ENCODE results near the gene PTPRG. TPM values are rescaled to one million over a fixed set of nuclear protein-coding genes. Genes with fewer than 3 reads are reported as not detected.

PTPRG gene
- total RNA-seq, 3 donors from 2014 or later (not counting 1 experiment from before 2014, with no cell fraction given), result 1.0 to 2.9 (median 2.5) TPM

GRCh38 chr3:61616586-61616985 lies 55.2 kb downstream of the PTPRG start:
- H3K4me3 Mint-ChIP-seq, result no peak overlapping the region
- TF ChIP-seq, protein P1, sequence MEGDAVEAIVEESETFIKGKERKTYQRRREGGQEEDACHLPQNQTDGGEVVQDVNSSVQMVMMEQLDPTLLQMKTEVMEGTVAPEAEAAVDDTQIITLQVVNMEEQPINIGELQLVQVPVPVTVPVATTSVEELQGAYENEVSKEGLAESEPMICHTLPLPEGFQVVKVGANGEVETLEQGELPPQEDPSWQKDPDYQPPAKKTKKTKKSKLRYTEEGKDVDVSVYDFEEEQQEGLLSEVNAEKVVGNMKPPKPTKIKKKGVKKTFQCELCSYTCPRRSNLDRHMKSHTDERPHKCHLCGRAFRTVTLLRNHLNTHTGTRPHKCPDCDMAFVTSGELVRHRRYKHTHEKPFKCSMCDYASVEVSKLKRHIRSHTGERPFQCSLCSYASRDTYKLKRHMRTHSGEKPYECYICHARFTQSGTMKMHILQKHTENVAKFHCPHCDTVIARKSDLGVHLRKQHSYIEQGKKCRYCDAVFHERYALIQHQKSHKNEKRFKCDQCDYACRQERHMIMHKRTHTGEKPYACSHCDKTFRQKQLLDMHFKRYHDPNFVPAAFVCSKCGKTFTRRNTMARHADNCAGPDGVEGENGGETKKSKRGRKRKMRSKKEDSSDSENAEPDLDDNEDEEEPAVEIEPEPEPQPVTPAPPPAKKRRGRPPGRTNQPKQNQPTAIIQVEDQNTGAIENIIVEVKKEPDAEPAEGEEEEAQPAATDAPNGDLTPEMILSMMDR (IDR thresholded peaks at IDR 0.05), result no peak
- ATAC-seq, result no peak
- H3K9me3 Mint-ChIP-seq, result peaks cover 0 to 5% of the 10 kb centered on the region in 2 donors
- Histone ChIP-seq H3K9me3 (ENCODE audit: control insufficient read depth, insufficient read depth, low read length) (no peaks in the 10 kb centered on the region), H3K27me3 (ENCODE audit: control insufficient read depth, insufficient read depth, low read length) (no peaks in the 10 kb centered on the region), H3K4me1 (ENCODE audit: control insufficient read depth, insufficient read depth, low read length) (no peaks in the 10 kb centered on the region), H3K27ac (ENCODE audit: low read length) (no peak overlapping the region), H3K36me3 (ENCODE audit: control insufficient read depth, insufficient read depth, low read length) (no peaks in the 10 kb centered on the region), H3K4me3 (ENCODE audit: low read length) (no peak overlapping the region)
- DNase-seq, result no peak
- H3K27me3 Mint-ChIP-seq (ENCODE audit: low read depth in 2 of 2), result no peaks in the 10 kb centered on the region
- 98% methylated on average over 6 of the region's 6 CpGs for WGBS (ENCODE audit: insufficient coverage)
- intact Hi-C loops (cut with micrococcal nuclease), result no loop called here
- H3K4me1 Mint-ChIP-seq, result no peaks in the 10 kb centered on the region
- no peak overlapping the region for H3K27ac Mint-ChIP-seq
- no peaks in the 10 kb centered on the region for H3K36me3 Mint-ChIP-seq

- TF ChIP-seq, protein P1 (IDR thresholded peaks at IDR 0.05), result no peak
- Mint-ChIP-seq H3K4me3 (no peak overlapping the region), H3K4me1 (no peaks in the 10 kb centered on the region), H3K27ac (no peak overlapping the region), H3K27me3 (ENCODE audit: low read depth in 2 of 2) (no peaks in the 10 kb centered on the region), H3K36me3 (no peaks in the 10 kb centered on the region), H3K9me3 (peaks cover 0 to 5% of the 10 kb centered on the region in 2 donors)
- no peaks in the 10 kb centered on the region for H3K27me3 ChIP-seq (ENCODE audit: control insufficient read depth, insufficient read depth, low read length)
- ATAC-seq (no peak), DNase-seq (no peak)
- no peaks in the 10 kb centered on the region for H3K4me1 ChIP-seq (ENCODE audit: control insufficient read depth, insufficient read depth, low read length)
- H3K27ac ChIP-seq (ENCODE audit: low read length), result no peak overlapping the region
- WGBS (ENCODE audit: insufficient coverage), result 89% methylated on average over 4 of the region's 4 CpGs
- intact Hi-C loops (cut with micrococcal nuclease), result no loop called here
- H3K36me3 ChIP-seq (ENCODE audit: control insufficient read depth, insufficient read depth, low read length), result no peaks in the 10 kb centered on the region
- no peaks in the 10 kb centered on the region for H3K9me3 ChIP-seq (ENCODE audit: control insufficient read depth, insufficient read depth, low read length)
- no peak overlapping the region for H3K4me3 ChIP-seq (ENCODE audit: low read length)
These were observed 55.7 kb downstream of the PTPRG start for GRCh38 chr3:61617041-61617440.

- Mint-ChIP-seq H3K27me3 (ENCODE audit: low read depth in 2 of 2) (no peaks in the 10 kb centered on the region), H3K4me1 (no peaks in the 10 kb centered on the region), H3K36me3 (no peaks in the 10 kb centered on the region), H3K4me3 (no peak overlapping the region), H3K9me3 (peaks cover 0 to 5% of the 10 kb centered on the region in 2 donors), H3K27ac (no peak overlapping the region)
- 85% methylated on average over 5 of the region's 6 CpGs for WGBS (ENCODE audit: insufficient coverage)
- Histone ChIP-seq H3K27me3 (ENCODE audit: control insufficient read depth, insufficient read depth, low read length) (no peaks in the 10 kb centered on the region), H3K9me3 (ENCODE audit: control insufficient read depth, insufficient read depth, low read length) (no peaks in the 10 kb centered on the region), H3K27ac (ENCODE audit: low read length) (no peak overlapping the region), H3K36me3 (ENCODE audit: control insufficient read depth, insufficient read depth, low read length) (no peaks in the 10 kb centered on the region), H3K4me1 (ENCODE audit: control insufficient read depth, insufficient read depth, low read length) (no peaks in the 10 kb centered on the region), H3K4me3 (ENCODE audit: low read length) (no peak overlapping the region)
- DNase-seq (no peak), ATAC-seq (no peak)
- TF ChIP-seq, protein P1 (IDR thresholded peaks at IDR 0.05), result no peak
- intact Hi-C loops (cut with micrococcal nuclease), result no loop called here
These were observed 56.3 kb downstream of the PTPRG start for GRCh38 chr3:61617651-61618050.

DNA sequence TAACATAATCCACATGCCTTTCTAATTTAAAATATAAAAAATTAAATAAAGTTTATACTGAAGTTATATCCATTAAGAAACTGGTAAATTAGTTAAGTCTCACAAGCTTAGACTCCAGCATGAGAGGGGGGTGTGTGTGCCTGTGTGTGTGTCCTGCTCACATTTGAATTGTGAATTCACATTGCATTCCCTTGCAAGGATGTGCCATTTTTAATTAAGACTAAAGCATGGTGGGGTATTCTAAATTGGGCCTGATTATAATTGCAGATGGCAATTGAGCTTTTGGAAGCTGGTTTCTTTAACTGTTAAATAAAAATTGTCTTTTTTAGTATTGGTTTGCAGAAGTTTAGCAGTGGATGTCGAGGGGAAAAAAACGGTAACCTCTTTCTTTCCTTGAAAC lies 56.9 kb downstream of the PTPRG start:
- no peak for ATAC-seq
- H3K36me3 ChIP-seq (ENCODE audit: control insufficient read depth, insufficient read depth, low read length), result no peaks in the 10 kb centered on the region
- no peak overlapping the region for H3K27ac ChIP-seq (ENCODE audit: low read length)
- Mint-ChIP-seq H3K4me1 (no peaks in the 10 kb centered on the region), H3K27ac (no peak overlapping the region), H3K4me3 (no peak overlapping the region), H3K9me3 (peaks cover 0 to 5% of the 10 kb centered on the region in 2 donors), H3K36me3 (no peaks in the 10 kb centered on the region), H3K27me3 (ENCODE audit: low read depth in 2 of 2) (no peaks in the 10 kb centered on the region)
- H3K4me3 ChIP-seq (ENCODE audit: low read length), result no peak overlapping the region
- intact Hi-C loops (cut with micrococcal nuclease), result no loop called here
- no peaks in the 10 kb centered on the region for H3K27me3 ChIP-seq (ENCODE audit: control insufficient read depth, insufficient read depth, low read length)
- H3K9me3 ChIP-seq (ENCODE audit: control insufficient read depth, insufficient read depth, low read length), result no peaks in the 10 kb centered on the region
- DNase-seq, result no peak
- H3K4me1 ChIP-seq (ENCODE audit: control insufficient read depth, insufficient read depth, low read length), result no peaks in the 10 kb centered on the region
- TF ChIP-seq, protein P1 (IDR thresholded peaks at IDR 0.05), result no peak
- no CpG with 5 or more reads among the region's 2 CpGs for WGBS (ENCODE audit: insufficient coverage)

Measured in natural killer cell (primary cell).